ENCODE results near the gene NPC1L1. TPM values are rescaled to one million over a fixed set of nuclear protein-coding genes. Genes with fewer than 3 reads are reported as not detected.

Gene NPC1L1
- total and polyA plus RNA-seq, 7 experiments from 2014 or later, result 0.11 to 0.32 (median 0.21) TPM; not detected in 3

- Histone ChIP-seq H3K27ac (ENCODE audit: low read depth, low read length) (no peak overlapping the region), H3K27me3 (ENCODE audit: control insufficient read depth in 2 of 2, insufficient read depth in 2 of 2, low read length in 2 of 2) (no peaks in the 10 kb centered on the region), H3K4me3 (ENCODE audit: low read length) (no peak overlapping the region), H3K36me3 (ENCODE audit: control insufficient read depth in 2 of 3, insufficient read depth in 3 of 3, low read length in 3 of 3) (peaks cover 0 to 43% (median 8%) of the 10 kb centered on the region in 3 experiments), H3K9me3 (ENCODE audit: control insufficient read depth in 2 of 3, low read length in 3 of 3) (no peaks in the 10 kb centered on the region), H3K4me1 (ENCODE audit: control insufficient read depth in 2 of 2, insufficient read depth in 2 of 2, low read length in 2 of 2) (peaks cover 12 to 18% of the 10 kb centered on the region in 2 donors)
- H3K9me3 Mint-ChIP-seq, result no peaks in the 10 kb centered on the region
- ChIA-PET CTCF (interaction anchor here (1.5 kb wide), 1 partner anchor 228 kb away, joined by 7 read pairs; no protein-coding TSS in a partner anchor), POLR2A (interaction anchor here (1.2 kb wide), 1 partner anchor 22 kb away, joined by 3 read pairs; no protein-coding TSS in a partner anchor)
- intact Hi-C loops (cut with micrococcal nuclease), result loop anchor here in 1 of 2 donors (10.0 kb wide), 1 partner anchor 55 kb away; no protein-coding TSS in a partner anchor
- peak overlapping the region in 3 of 9 donors; percentile 3 to 35 (median 16) for H3K27ac Mint-ChIP-seq
- H3K27me3 Mint-ChIP-seq, result no peaks in the 10 kb centered on the region
- peak overlapping the region in 3 of 10 donors; percentile 9 to 23 (median 13) for H3K4me3 Mint-ChIP-seq
- DNase-seq (no peak), ATAC-seq (no peak)
- H3K4me1 Mint-ChIP-seq, result peaks cover 46 to 99% (median 90%) of the 10 kb centered on the region in 7 donors
- H3K36me3 Mint-ChIP-seq, result peaks cover 3 to 63% (median 25%) of the 10 kb centered on the region in 5 donors
Measured at GRCh38 chr7:44469461-44470134, 71.5 kb downstream of the NPC1L1 start.

- Mint-ChIP-seq H3K27ac (peak overlapping the region in 4 of 9 donors; percentile 38 to 59 (median 47)), H3K9me3 (no peaks in the 10 kb centered on the region), H3K4me1 (peaks cover 50 to 97% (median 87%) of the 10 kb centered on the region in 7 donors), H3K27me3 (no peaks in the 10 kb centered on the region), H3K4me3 (peak overlapping the region in 3 of 10 donors; percentile 2 to 13 (median 5)), H3K36me3 (peaks cover 0 to 48% (median 19%) of the 10 kb centered on the region in 5 donors)
- Histone ChIP-seq H3K27me3 (ENCODE audit: control insufficient read depth in 2 of 2, insufficient read depth in 2 of 2, low read length in 2 of 2) (no peaks in the 10 kb centered on the region), H3K4me3 (ENCODE audit: low read length) (no peak overlapping the region), H3K36me3 (ENCODE audit: control insufficient read depth in 2 of 3, insufficient read depth in 3 of 3, low read length in 3 of 3) (peaks cover 0 to 46% (median 5%) of the 10 kb centered on the region in 3 experiments), H3K9me3 (ENCODE audit: control insufficient read depth in 2 of 3, low read length in 3 of 3) (no peaks in the 10 kb centered on the region), H3K27ac (ENCODE audit: low read depth, low read length) (no peak overlapping the region), H3K4me1 (ENCODE audit: control insufficient read depth in 2 of 2, insufficient read depth in 2 of 2, low read length in 2 of 2) (peaks cover 19 to 30% of the 10 kb centered on the region in 2 donors)
- DNase-seq, result no peak
- ChIA-PET CTCF (interaction anchor here (0.7 kb wide), 1 partner anchor 246 kb away, joined by 3 read pairs; no protein-coding TSS in a partner anchor), POLR2A (no interaction called here)
- intact Hi-C loops (cut with micrococcal nuclease), result loop anchor here in 1 of 2 donors (10.0 kb wide), 1 partner anchor 52 kb away; no protein-coding TSS in a partner anchor
- no peak for ATAC-seq
Measured at GRCh38 chr7:44467217-44467548, 73.9 kb downstream of the NPC1L1 start.

GRCh38 chr7:44466300-44467216 lies 74.6 kb downstream of the NPC1L1 start:
- DNase-seq, result no peak
- ChIA-PET POLR2A (no interaction called here), CTCF (interaction anchor here (0.7 kb wide), 1 partner anchor 245 kb away, joined by 3 read pairs; no protein-coding TSS in a partner anchor)
- ATAC-seq, result no peak
- H3K27ac ChIP-seq (ENCODE audit: low read depth, low read length), result no peak overlapping the region
- peaks cover 0 to 43% (median 5%) of the 10 kb centered on the region in 3 experiments for H3K36me3 ChIP-seq (ENCODE audit: control insufficient read depth in 2 of 3, insufficient read depth in 3 of 3, low read length in 3 of 3)
- peak overlapping the region in 5 of 10 donors; percentile 2 to 20 (median 13) for H3K4me3 Mint-ChIP-seq
- H3K4me1 Mint-ChIP-seq, result peaks cover 52 to 97% (median 87%) of the 10 kb centered on the region in 7 donors
- peaks cover 26 to 36% of the 10 kb centered on the region in 2 donors for H3K4me1 ChIP-seq (ENCODE audit: control insufficient read depth in 2 of 2, insufficient read depth in 2 of 2, low read length in 2 of 2)
- intact Hi-C loops (cut with micrococcal nuclease), result loop anchor here in 1 of 2 donors (10.0 kb wide), 1 partner anchor 52 kb away; no protein-coding TSS in a partner anchor
- peak overlapping the region in 5 of 9 donors; percentile 38 to 67 (median 56) for H3K27ac Mint-ChIP-seq
- H3K27me3 Mint-ChIP-seq, result no peaks in the 10 kb centered on the region
- H3K4me3 ChIP-seq (ENCODE audit: low read length), result no peak overlapping the region
- peaks cover 0 to 45% (median 17%) of the 10 kb centered on the region in 5 donors for H3K36me3 Mint-ChIP-seq
- no peaks in the 10 kb centered on the region for H3K27me3 ChIP-seq (ENCODE audit: control insufficient read depth in 2 of 2, insufficient read depth in 2 of 2, low read length in 2 of 2)
- H3K9me3 Mint-ChIP-seq, result peaks cover 0 to 1% (median 0%) of the 10 kb centered on the region in 11 donors
- no peaks in the 10 kb centered on the region for H3K9me3 ChIP-seq (ENCODE audit: control insufficient read depth in 2 of 3, low read length in 3 of 3)

GRCh38 chr7:44465490-44465889 lies 75.6 kb downstream of the NPC1L1 start:
- Histone ChIP-seq H3K36me3 (ENCODE audit: control insufficient read depth in 2 of 3, insufficient read depth in 3 of 3, low read length in 3 of 3) (peaks cover 0 to 34% (median 5%) of the 10 kb centered on the region in 3 experiments), H3K9me3 (ENCODE audit: control insufficient read depth in 2 of 3, low read length in 3 of 3) (no peaks in the 10 kb centered on the region), H3K4me3 (ENCODE audit: low read length) (no peak overlapping the region), H3K27me3 (ENCODE audit: control insufficient read depth in 2 of 2, insufficient read depth in 2 of 2, low read length in 2 of 2) (no peaks in the 10 kb centered on the region), H3K4me1 (ENCODE audit: control insufficient read depth in 2 of 2, insufficient read depth in 2 of 2, low read length in 2 of 2) (peaks cover 36 to 46% of the 10 kb centered on the region in 2 donors), H3K27ac (ENCODE audit: low read depth, low read length) (no peak overlapping the region)
- intact Hi-C loops (cut with micrococcal nuclease), result loop anchor here in 1 of 2 donors (10.0 kb wide), 1 partner anchor 51 kb away; no protein-coding TSS in a partner anchor
- H3K36me3 Mint-ChIP-seq, result peaks cover 0 to 44% (median 21%) of the 10 kb centered on the region in 5 donors
- H3K4me1 Mint-ChIP-seq, result peaks cover 57 to 98% (median 90%) of the 10 kb centered on the region in 7 donors
- CTCF ChIA-PET, result interaction anchor here (0.6 kb wide), 1 partner anchor 226 kb away, joined by 3 read pairs; no protein-coding TSS in a partner anchor
- no peak for DNase-seq
- ATAC-seq, result no peak
- peak overlapping the region in 2 of 10 donors; percentile 16 for H3K4me3 Mint-ChIP-seq
- peak overlapping the region in 4 of 9 donors; percentile 32 to 51 (median 42) for H3K27ac Mint-ChIP-seq
- no peaks in the 10 kb centered on the region for H3K27me3 Mint-ChIP-seq
- POLR2A ChIA-PET, result no interaction called here
- peaks cover 0 to 6% (median 0%) of the 10 kb centered on the region in 11 donors for H3K9me3 Mint-ChIP-seq

GRCh38 chr7:44463169-44463808 lies 77.8 kb downstream of the NPC1L1 start:
- Histone ChIP-seq H3K36me3 (ENCODE audit: control insufficient read depth in 2 of 3, insufficient read depth in 3 of 3, low read length in 3 of 3) (peaks cover 0 to 27% (median under 1%) of the 10 kb centered on the region in 3 experiments), H3K9me3 (ENCODE audit: control insufficient read depth in 2 of 3, low read length in 3 of 3) (no peaks in the 10 kb centered on the region), H3K27ac (ENCODE audit: low read depth, low read length) (no peak overlapping the region), H3K27me3 (ENCODE audit: control insufficient read depth in 2 of 2, insufficient read depth in 2 of 2, low read length in 2 of 2) (no peaks in the 10 kb centered on the region), H3K4me1 (ENCODE audit: control insufficient read depth in 2 of 2, insufficient read depth in 2 of 2, low read length in 2 of 2) (peaks cover 39 to 54% of the 10 kb centered on the region in 2 donors), H3K4me3 (ENCODE audit: low read length) (no peak overlapping the region)
- Mint-ChIP-seq H3K4me1 (peaks cover 60 to 96% (median 86%) of the 10 kb centered on the region in 7 donors), H3K9me3 (peaks cover 0 to 6% (median 0%) of the 10 kb centered on the region in 11 donors), H3K36me3 (peaks cover 4 to 36% (median 25%) of the 10 kb centered on the region in 5 donors), H3K27ac (peak overlapping the region in 3 of 9 donors; percentile 27 to 40 (median 31)), H3K27me3 (no peaks in the 10 kb centered on the region), H3K4me3 (no peak overlapping the region)
- CTCF ChIA-PET, result interaction anchor here (0.7 to 1.0 kb wide), 2 partner anchors 57 to 102 kb away, joined by 3 read pairs; no protein-coding TSS in a partner anchor
- no peak for ATAC-seq
- POLR2A ChIA-PET, result interaction anchor here (0.9 kb wide), 1 partner anchor 54 kb away, joined by 3 read pairs; no protein-coding TSS in a partner anchor
- peak in 3 of 9 donors; percentile 7 to 16 (median 9) for DNase-seq
- intact Hi-C loops (cut with micrococcal nuclease), result loop anchor here (5.0 to 10.0 kb wide), 2 partner anchors 48 to 221 kb away; no protein-coding TSS in a partner anchor

Measured in naive thymus-derived CD4-positive, alpha-beta T cell (primary cell).